Measurements from ENCODE around the gene NECTIN1. TPM values are rescaled to one million over a fixed set of nuclear protein-coding genes. Genes with fewer than 3 reads are reported as not detected.

Gene NECTIN1
- total RNA-seq, 4 donors from 2014 or later: 11.6 to 23.6 (median 16.6) TPM

DNA sequence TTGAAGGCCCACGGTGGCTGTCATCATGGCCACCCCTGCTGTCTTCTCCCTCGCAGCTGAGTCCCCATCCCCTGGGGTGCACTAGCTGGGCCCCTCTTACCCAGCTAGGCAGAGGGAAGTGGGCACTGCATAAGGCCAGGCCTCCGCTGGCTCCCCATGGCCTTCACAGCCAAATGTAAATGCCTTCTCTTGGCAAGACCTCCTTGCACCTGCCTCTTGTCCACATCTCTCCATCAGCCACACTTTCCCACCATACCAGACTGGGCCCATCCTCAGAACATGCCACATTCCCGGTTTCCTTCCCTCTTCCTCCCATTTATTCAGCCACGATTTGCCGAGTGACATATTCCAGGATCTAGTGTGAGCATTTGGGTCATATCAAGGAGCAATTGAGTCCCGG is 49.7 kb downstream of the NECTIN1 start:
- H3K27me3 ChIP-seq: no peaks in the 10 kb centered on the region
- DNase-seq: no peak
- no peak overlapping the region for H3K4me3 ChIP-seq
- no peak overlapping the region for H3K27ac ChIP-seq
- H3K9me3 ChIP-seq: peaks cover 0 to 5% (median 0%) of the 10 kb centered on the region in 4 donors
- H3K4me1 ChIP-seq: peaks cover 0 to 12% (median 0%) of the 10 kb centered on the region in 4 donors
- peaks cover 0 to 25% (median 0%) of the 10 kb centered on the region in 3 donors for H3K36me3 ChIP-seq
- TF ChIP-seq POLR2A (IDR thresholded peaks at IDR 0.05): no peak
- TF ChIP-seq, protein P1, sequence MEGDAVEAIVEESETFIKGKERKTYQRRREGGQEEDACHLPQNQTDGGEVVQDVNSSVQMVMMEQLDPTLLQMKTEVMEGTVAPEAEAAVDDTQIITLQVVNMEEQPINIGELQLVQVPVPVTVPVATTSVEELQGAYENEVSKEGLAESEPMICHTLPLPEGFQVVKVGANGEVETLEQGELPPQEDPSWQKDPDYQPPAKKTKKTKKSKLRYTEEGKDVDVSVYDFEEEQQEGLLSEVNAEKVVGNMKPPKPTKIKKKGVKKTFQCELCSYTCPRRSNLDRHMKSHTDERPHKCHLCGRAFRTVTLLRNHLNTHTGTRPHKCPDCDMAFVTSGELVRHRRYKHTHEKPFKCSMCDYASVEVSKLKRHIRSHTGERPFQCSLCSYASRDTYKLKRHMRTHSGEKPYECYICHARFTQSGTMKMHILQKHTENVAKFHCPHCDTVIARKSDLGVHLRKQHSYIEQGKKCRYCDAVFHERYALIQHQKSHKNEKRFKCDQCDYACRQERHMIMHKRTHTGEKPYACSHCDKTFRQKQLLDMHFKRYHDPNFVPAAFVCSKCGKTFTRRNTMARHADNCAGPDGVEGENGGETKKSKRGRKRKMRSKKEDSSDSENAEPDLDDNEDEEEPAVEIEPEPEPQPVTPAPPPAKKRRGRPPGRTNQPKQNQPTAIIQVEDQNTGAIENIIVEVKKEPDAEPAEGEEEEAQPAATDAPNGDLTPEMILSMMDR (IDR thresholded peaks at IDR 0.05): no peak

DNA sequence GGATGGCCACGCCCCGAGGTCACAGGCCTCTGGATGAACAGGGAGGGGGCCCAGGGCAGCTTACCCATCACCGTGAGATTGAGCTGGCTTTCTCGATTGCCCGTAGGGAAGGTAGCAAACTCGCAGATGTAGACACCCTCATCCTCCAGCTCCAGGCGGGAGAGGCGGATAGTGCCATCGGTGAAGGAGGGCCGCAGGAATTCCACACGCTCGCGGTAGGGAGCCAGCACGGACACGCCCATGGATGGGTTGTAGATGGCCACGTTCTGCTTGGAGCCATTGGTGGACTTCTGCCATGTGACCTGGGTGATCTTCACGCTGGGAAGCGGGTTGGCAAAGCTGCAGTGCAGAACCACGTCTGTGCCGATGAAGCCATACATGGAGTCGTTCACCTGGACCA is 50.6 kb downstream of the NECTIN1 start:
- no peaks in the 10 kb centered on the region for H3K27me3 ChIP-seq
- peaks cover 0 to 5% (median 0%) of the 10 kb centered on the region in 4 donors for H3K9me3 ChIP-seq
- no peak overlapping the region for H3K4me3 ChIP-seq
- no peak overlapping the region for H3K27ac ChIP-seq
- peaks cover 0 to 6% (median 2%) of the 10 kb centered on the region in 4 donors for H3K4me1 ChIP-seq
- no peak for TF ChIP-seq POLR2A (IDR thresholded peaks at IDR 0.05)
- TF ChIP-seq, protein P1 (IDR thresholded peaks at IDR 0.05): no peak
- peaks cover 0 to 25% (median 0%) of the 10 kb centered on the region in 3 donors for H3K36me3 ChIP-seq
- no peak for DNase-seq

DNA sequence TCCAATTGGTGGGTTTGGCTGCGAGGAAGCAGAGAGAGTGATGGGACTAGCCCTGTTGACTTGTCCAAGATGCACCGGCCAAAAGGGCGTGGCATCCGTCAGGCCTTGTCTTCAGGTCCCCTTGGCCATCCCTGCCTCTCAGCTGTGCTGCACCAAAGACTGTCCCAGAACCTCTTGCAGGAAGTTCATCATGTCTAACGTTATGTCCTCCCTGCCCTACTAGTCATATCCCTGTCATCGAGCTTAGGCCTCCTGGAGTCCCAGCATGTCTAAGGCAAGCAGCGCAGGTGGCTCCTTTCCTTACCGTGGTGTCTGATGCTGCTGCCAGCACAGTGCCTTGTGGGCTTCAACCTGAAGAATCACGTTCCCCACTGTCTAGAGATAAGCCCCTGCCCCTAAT is 51.2 kb downstream of the NECTIN1 start:
- H3K36me3 ChIP-seq: peaks cover 0 to 25% (median 0%) of the 10 kb centered on the region in 3 donors
- H3K4me3 ChIP-seq: no peak overlapping the region
- H3K27ac ChIP-seq: no peak overlapping the region
- no peak for DNase-seq
- no peaks in the 10 kb centered on the region for H3K27me3 ChIP-seq
- H3K9me3 ChIP-seq: peaks cover 0 to 5% (median 0%) of the 10 kb centered on the region in 4 donors
- peaks cover 0 to 9% (median 3%) of the 10 kb centered on the region in 4 donors for H3K4me1 ChIP-seq
- no peak for TF ChIP-seq POLR2A (IDR thresholded peaks at IDR 0.05)
- TF ChIP-seq, protein P1 (IDR thresholded peaks at IDR 0.05): no peak

DNA sequence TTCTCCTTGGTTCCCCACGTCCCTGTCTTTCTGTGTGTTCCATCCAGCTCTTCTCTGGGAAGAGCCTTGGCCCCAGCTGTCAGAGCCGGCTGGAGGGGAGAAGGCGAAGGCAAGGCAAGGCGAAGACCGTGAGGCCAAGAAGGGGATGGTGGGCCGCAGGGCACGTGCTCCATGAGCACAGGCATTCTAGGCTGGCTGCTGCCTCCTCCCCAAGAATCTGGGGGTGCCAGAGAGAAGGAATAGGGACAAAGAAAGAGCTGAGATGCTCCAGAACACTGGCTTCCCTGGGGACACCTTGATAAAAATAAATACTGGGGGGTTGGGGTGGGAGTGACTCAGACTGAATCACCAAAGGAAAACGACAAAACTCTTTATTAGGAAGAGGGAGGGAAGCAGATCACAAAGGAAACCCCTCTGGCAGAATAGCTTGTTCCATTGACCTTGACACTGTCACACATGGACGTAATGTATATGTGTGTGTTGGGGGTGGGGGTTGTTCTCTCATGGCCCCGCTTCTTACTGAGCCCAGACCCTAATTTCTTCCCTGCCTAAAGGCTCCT is 52.5 kb downstream of the NECTIN1 start:
- H3K4me3 ChIP-seq: no peak overlapping the region
- peaks cover 0 to 15% (median 5%) of the 10 kb centered on the region in 4 donors for H3K4me1 ChIP-seq
- TF ChIP-seq, protein P1 (IDR thresholded peaks at IDR 0.05): no peak
- TF ChIP-seq POLR2A (IDR thresholded peaks at IDR 0.05): no peak
- H3K27me3 ChIP-seq: no peaks in the 10 kb centered on the region
- no peak for DNase-seq
- peaks cover 0 to 25% (median 0%) of the 10 kb centered on the region in 3 donors for H3K36me3 ChIP-seq
- peaks cover 0 to 5% (median 0%) of the 10 kb centered on the region in 4 donors for H3K9me3 ChIP-seq
- no peak overlapping the region for H3K27ac ChIP-seq

DNA sequence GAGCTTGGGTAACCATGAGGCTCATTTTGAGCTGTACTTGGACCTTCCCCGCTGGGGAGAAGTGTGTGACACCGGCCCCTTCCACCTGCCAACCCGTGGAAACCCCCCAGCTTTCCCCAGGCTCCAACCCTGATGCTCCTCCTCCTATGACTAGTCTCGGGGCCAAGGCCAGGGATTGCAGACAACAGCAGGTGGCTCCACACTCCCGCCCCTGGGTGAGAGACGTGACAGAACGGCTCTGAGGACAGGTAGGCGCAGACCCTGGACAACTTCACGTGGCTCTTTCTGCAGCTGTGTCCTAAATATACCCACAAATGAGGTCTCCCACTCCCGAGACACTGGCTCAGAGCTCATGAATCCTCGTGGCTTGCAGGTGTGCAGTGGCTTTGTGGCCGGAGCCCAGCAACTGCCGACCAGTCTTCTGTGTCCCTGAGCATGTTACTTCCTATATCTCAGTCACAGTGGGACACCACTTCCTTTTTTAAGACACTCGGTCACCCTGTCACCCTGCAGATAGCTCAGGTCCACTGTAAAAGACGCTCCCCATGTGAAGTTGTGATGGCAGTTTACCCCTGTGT is 55.2 kb downstream of the NECTIN1 start:
- no peaks in the 10 kb centered on the region for H3K27me3 ChIP-seq
- TF ChIP-seq, protein P1 (IDR thresholded peaks at IDR 0.05): peak in 4 of 6 experiments; percentile 17 to 39 (median 36)
- TF ChIP-seq POLR2A (IDR thresholded peaks at IDR 0.05): no peak
- H3K27ac ChIP-seq: peak overlapping the region in 1 of 4 donors; percentile 27
- H3K36me3 ChIP-seq: peaks cover 0 to 25% (median 0%) of the 10 kb centered on the region in 3 donors
- peak in 2 of 3 donors; percentile 76 to 81 for DNase-seq
- H3K4me1 ChIP-seq: peaks cover 0 to 11% (median 5%) of the 10 kb centered on the region in 4 donors
- no peak overlapping the region for H3K4me3 ChIP-seq
- H3K9me3 ChIP-seq: peaks cover 0 to 5% (median 0%) of the 10 kb centered on the region in 4 donors
